Right lobe of liver (tissue), 4 donors: ENCODE data around the gene INVS.

ENCODE experiments used
- CTCF ChIP-seq, 4 donors: fragments of 200-600 bp in 3 of 4; fragments of 450-650 bp in 1 of 4; IDR thresholded peaks; one replicate each; pipeline versions ENCODE4 v1.5.1 to v1.8.0; 2016 to 2022; ENCODE audit warnings: antibody characterized with exemption in 4 of 4, mild to moderate bottlenecking in 2 of 4
- POLR2A ChIP-seq: fragments of 450-650 bp; IDR thresholded peaks from one replicate; pipeline ENCODE4 v1.6.1; 2017; ENCODE audit warnings: antibody characterized with exemption, mild to moderate bottlenecking
- donor health status: DM: no; HTN: no; CAD: no.
- donor health status: DM: no; HTN: no; CAD: no.
- donor health status: DM: no; HTN: yes; CAD: no.

GRCh38 chr9:100196828-100197227 is 97.8 kb downstream of the INVS start:
- TF ChIP-seq POLR2A (no peak), CTCF (IDR thresholded peaks at IDR 0.05) (no peak)
